ENCODE measurements around the gene SEMA4B. TPM values are rescaled to one million over a fixed set of nuclear protein-coding genes. Genes with fewer than 3 reads are reported as not detected.
A peak's percentile ranks its signal among the peaks of the same experiment; 100 is the strongest.
"Not testable (repeated sequence)": the region's sequence is repeated elsewhere in the genome, so short reads cannot be mapped to it uniquely, and the experiment has no call there.

The SEMA4B gene, protein sequence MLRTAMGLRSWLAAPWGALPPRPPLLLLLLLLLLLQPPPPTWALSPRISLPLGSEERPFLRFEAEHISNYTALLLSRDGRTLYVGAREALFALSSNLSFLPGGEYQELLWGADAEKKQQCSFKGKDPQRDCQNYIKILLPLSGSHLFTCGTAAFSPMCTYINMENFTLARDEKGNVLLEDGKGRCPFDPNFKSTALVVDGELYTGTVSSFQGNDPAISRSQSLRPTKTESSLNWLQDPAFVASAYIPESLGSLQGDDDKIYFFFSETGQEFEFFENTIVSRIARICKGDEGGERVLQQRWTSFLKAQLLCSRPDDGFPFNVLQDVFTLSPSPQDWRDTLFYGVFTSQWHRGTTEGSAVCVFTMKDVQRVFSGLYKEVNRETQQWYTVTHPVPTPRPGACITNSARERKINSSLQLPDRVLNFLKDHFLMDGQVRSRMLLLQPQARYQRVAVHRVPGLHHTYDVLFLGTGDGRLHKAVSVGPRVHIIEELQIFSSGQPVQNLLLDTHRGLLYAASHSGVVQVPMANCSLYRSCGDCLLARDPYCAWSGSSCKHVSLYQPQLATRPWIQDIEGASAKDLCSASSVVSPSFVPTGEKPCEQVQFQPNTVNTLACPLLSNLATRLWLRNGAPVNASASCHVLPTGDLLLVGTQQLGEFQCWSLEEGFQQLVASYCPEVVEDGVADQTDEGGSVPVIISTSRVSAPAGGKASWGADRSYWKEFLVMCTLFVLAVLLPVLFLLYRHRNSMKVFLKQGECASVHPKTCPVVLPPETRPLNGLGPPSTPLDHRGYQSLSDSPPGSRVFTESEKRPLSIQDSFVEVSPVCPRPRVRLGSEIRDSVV
- 1 to 10 TPM; 6.8 to 8.6 TPM for total RNA-seq

DNA sequence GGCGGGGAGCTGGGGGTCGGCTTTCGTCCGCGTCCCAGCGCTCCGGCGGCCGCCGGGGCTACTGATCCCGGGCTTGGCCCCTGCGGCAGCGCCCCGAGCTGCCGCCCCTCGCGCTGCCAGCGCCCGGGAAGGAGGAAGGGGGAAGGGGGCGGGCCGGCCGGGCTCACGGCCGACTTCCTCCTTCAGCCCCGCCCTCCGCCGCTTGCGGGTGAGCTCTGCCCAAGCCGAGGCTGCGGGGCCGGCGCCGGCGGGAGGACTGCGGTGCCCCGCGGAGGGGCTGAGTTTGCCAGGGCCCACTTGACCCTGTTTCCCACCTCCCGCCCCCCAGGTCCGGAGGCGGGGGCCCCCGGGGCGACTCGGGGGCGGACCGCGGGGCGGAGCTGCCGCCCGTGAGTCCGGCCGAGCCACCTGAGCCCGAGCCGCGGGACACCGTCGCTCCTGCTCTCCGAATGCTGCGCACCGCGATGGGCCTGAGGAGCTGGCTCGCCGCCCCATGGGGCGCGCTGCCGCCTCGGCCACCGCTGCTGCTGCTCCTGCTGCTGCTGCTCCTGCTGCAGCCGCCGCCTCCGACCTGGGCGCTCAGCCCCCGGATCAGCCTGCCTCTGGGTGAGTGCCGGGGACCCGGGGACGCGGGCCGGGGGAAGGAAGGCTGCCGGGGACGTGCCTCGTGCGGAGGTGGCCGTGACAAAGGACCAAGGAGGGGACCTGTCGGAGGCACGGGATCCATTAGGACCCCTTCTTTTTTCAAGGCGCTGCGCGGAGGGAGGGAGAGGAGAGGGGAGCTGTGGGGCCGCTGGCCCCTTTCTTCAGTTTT is at the start of gene SEMA4B:
TSS of gene SEMA4B (plus strand) at position 201 of the 814 bp plus-strand sequence. CDS start at position 450, 249 bp downstream.
- intact Hi-C loops (cut with micrococcal nuclease) = loop anchor here (1.0 kb wide), 1 partner anchor 32 kb away; the partner anchor contains the start of gene CIB1
- peaks cover 2% of the 10 kb centered on the region for H3K27me3 Mint-ChIP-seq (ENCODE audit: low read depth)
- no peaks in the 10 kb centered on the region for H3K36me3 Mint-ChIP-seq (ENCODE audit: low read depth)
- H3K9me3 Mint-ChIP-seq = no peaks in the 10 kb centered on the region
- peak; percentile 72 for DNase-seq
- H3K27ac Mint-ChIP-seq = peak within 1 kb of the TSS; percentile 75
- peaks cover 11% of the 10 kb centered on the region for H3K4me1 Mint-ChIP-seq (ENCODE audit: low read depth)
- peak within 1 kb of the TSS; percentile 77 for H3K4me3 Mint-ChIP-seq
- CTCF ChIA-PET = interaction anchor here (0.6 to 1.7 kb wide), 7 partner anchors 10 to 102 kb away, joined by 3 to 6 read pairs (median 4); no protein-coding TSS in a partner anchor

DNA sequence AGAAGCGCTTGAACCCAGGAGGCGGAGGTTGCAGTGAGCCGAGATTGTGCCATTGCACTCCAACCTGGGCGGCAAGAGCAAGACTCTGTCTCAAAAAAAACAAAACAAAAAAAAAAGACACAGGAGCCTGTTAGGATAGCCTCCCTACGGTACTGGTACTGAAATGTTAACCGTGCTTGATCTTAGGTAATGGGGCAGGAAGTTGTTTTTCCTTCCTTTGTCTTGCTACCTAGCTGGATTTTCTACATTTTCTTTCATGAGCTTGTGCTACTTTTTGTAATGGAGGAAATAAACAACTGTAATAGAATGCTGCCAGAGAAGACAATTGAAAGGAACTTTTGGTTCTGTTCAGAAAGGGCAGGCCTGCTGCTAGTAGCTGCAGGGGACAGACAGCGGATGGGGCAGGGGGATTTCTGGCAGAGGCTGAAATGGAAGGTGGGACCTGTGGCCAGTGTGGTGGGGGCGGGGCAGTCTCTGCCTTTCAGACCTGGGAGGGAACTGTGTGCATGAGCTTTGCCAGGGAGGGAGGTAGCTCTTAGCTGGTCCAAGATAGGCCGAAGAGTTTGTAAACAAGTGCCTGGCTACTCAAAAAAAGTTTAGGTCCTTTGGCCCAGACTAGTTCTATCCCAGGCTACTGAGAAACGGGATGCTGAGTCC is 49.0 kb upstream of the SEMA4B start:
- H3K27ac Mint-ChIP-seq = no peak overlapping the region
- H3K36me3 Mint-ChIP-seq (ENCODE audit: low read depth) = no peaks in the 10 kb centered on the region
- CTCF ChIA-PET = interaction anchor here (0.7 to 2.9 kb wide), 8 partner anchors 9 to 277 kb away, joined by 3 to 18 read pairs (median 4); partner anchors contain the start of genes CIB1 and GDPGP1
- no peaks in the 10 kb centered on the region for H3K4me1 Mint-ChIP-seq (ENCODE audit: low read depth)
- no peak for DNase-seq
- intact Hi-C loops (cut with micrococcal nuclease) = no loop called here
- H3K27me3 Mint-ChIP-seq (ENCODE audit: low read depth) = no peaks in the 10 kb centered on the region
- H3K4me3 Mint-ChIP-seq = no peak overlapping the region
- no peaks in the 10 kb centered on the region for H3K9me3 Mint-ChIP-seq

- Mint-ChIP-seq H3K36me3 (ENCODE audit: low read depth) (no peaks in the 10 kb centered on the region), H3K27me3 (ENCODE audit: low read depth) (no peaks in the 10 kb centered on the region), H3K27ac (no peak overlapping the region), H3K9me3 (no peaks in the 10 kb centered on the region), H3K4me3 (no peak overlapping the region), H3K4me1 (ENCODE audit: low read depth) (no peaks in the 10 kb centered on the region)
- intact Hi-C loops (cut with micrococcal nuclease) = no loop called here
- DNase-seq = no peak
- CTCF ChIA-PET = interaction anchor here (1.3 kb wide), 2 partner anchors 66 to 80 kb away, joined by 3 read pairs; partner anchors contain the start of genes CIB1 and GDPGP1
These were observed 47.5 kb upstream of the SEMA4B start for GRCh38 chr15:90153658-90154057.

- no peak overlapping the region for H3K4me3 Mint-ChIP-seq
- H3K27ac Mint-ChIP-seq = no peak overlapping the region
- CTCF ChIA-PET = interaction anchor here (1.3 kb wide), 1 partner anchor 65 kb away, joined by 3 read pairs; no protein-coding TSS in a partner anchor
- H3K4me1 Mint-ChIP-seq (ENCODE audit: low read depth) = no peaks in the 10 kb centered on the region
- H3K27me3 Mint-ChIP-seq (ENCODE audit: low read depth) = no peaks in the 10 kb centered on the region
- H3K36me3 Mint-ChIP-seq (ENCODE audit: low read depth) = no peaks in the 10 kb centered on the region
- intact Hi-C loops (cut with micrococcal nuclease) = no loop called here
- DNase-seq = no peak
- no peaks in the 10 kb centered on the region for H3K9me3 Mint-ChIP-seq
These were observed 46.9 kb upstream of the SEMA4B start for GRCh38 chr15:90154246-90154645.

DNA sequence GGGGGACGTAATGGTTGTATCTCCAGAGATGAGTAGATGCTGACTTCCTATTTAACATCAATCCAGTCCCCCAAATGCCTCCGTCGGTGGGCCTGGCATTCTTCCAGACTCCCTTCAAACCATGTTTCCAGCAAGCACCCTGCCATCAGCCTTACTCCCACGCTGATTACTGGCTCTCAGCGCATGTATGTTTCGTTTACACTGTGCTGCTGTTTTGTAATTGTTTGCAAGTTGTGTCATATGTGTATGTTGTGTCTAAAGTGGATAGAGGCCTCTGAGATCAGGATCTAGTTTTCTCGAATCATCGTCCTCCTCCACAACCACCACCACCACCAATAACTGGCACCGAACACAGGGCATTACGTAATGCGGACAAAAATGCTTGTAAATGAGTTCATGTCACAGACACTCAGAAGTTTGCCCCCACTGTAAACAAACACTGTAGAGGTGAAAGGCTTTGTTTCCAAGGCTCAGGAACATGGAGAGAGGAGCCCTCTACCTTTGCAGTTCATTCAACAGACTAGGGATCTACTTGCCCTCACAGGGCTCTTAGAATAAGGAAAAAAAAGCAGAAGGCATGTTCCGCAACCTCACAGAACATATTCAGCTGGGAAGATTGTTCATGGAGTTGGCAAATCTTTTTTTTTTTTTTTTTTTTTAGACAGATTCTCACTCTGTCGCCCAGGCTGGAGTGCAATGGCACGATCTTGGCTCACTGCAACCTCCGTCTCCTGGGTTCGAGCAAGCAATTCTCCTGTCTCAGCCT is 46.1 kb upstream of the SEMA4B start:
- Mint-ChIP-seq H3K27me3 (ENCODE audit: low read depth) (no peaks in the 10 kb centered on the region), H3K4me3 (no peak overlapping the region), H3K9me3 (no peaks in the 10 kb centered on the region), H3K36me3 (ENCODE audit: low read depth) (no peaks in the 10 kb centered on the region), H3K4me1 (ENCODE audit: low read depth) (no peaks in the 10 kb centered on the region), H3K27ac (no peak overlapping the region)
- DNase-seq = no peak
- intact Hi-C loops (cut with micrococcal nuclease) = no loop called here
- CTCF ChIA-PET = interaction anchor here (0.7 to 1.3 kb wide), 3 partner anchors 23 to 66 kb away, joined by 3 to 6 read pairs (median 3); no protein-coding TSS in a partner anchor

DNA sequence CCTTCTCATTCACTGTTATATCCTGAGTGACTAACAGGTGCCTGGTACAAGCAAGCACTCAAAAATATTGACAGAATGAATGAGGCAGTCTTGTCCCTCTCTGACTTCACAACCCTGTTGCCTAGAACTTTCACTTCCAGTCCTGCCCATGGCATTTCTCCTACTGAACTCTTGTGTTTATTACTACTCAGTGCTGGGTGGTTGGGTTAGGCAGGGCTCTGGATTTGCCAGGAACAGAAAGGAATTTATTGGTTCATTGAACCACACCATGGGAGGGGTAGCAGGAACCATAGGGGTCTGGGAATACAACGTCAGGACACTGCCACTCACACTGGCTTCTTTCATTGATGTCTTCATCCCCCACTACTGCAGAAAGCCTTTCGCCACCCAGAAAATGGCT is 41.9 kb upstream of the SEMA4B start:
- no peak overlapping the region for H3K27ac Mint-ChIP-seq
- no peaks in the 10 kb centered on the region for H3K9me3 Mint-ChIP-seq
- no peaks in the 10 kb centered on the region for H3K36me3 Mint-ChIP-seq (ENCODE audit: low read depth)
- no peaks in the 10 kb centered on the region for H3K27me3 Mint-ChIP-seq (ENCODE audit: low read depth)
- no peak for DNase-seq
- intact Hi-C loops (cut with micrococcal nuclease) = no loop called here
- CTCF ChIA-PET = interaction anchor here (0.6 to 1.9 kb wide), 4 partner anchors 8 to 134 kb away, joined by 3 to 6 read pairs (median 4); no protein-coding TSS in a partner anchor
- H3K4me3 Mint-ChIP-seq = no peak overlapping the region
- no peaks in the 10 kb centered on the region for H3K4me1 Mint-ChIP-seq (ENCODE audit: low read depth)

DNA sequence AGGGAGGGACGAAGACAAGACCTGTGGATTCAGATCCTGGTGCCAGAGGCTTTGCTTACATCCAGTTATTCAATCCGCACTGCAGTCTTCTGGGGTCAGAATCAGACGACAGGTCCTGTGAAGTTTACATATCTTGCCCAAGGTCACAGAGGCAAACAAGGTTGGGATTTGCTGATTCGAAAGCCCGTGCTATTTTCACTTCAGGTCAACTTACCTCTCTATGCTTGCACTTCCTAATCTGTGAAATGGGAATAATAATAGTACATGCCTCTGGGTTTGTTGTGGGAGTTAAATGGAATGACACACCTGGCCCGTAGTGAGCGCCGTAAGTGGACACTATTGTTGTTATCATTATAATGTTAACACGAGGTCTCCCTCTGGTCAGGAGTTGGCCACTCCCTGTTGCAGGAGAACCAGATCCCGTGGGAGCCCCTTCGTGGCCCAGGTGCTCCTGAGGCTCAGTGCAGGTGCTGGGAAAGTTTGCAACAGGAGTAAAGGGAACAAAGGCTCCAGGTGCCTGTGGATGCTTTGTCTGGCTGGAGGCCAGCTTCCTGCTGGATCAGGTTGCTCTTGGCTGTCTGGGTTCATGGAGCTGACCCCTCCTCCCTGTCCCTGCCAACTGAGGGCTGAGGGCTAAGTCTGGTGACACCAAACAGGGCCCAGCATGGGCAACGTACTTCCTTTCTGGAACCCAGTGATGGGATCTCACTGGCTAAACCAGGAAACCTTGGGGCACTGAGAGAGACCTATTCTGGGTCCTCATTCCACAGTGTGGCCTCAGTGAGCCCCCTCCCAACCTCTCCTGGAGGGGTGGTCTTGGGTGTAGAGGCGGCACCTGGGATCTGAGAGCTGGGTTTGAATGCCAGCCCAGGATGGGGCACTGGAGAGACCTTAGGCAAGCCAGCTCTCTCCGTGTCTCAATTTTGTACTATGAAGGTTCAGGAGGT is 40.1 kb upstream of the SEMA4B start:
- Mint-ChIP-seq H3K4me3 (no peak overlapping the region), H3K27me3 (ENCODE audit: low read depth) (no peaks in the 10 kb centered on the region), H3K4me1 (ENCODE audit: low read depth) (peaks cover 8% of the 10 kb centered on the region), H3K27ac (no peak overlapping the region), H3K9me3 (no peaks in the 10 kb centered on the region), H3K36me3 (ENCODE audit: low read depth) (no peaks in the 10 kb centered on the region)
- CTCF ChIA-PET = interaction anchor here (1.0 to 1.9 kb wide), 4 partner anchors 10 to 71 kb away, joined by 3 to 6 read pairs (median 5); no protein-coding TSS in a partner anchor
- DNase-seq = no peak
- intact Hi-C loops (cut with micrococcal nuclease) = no loop called here

DNA sequence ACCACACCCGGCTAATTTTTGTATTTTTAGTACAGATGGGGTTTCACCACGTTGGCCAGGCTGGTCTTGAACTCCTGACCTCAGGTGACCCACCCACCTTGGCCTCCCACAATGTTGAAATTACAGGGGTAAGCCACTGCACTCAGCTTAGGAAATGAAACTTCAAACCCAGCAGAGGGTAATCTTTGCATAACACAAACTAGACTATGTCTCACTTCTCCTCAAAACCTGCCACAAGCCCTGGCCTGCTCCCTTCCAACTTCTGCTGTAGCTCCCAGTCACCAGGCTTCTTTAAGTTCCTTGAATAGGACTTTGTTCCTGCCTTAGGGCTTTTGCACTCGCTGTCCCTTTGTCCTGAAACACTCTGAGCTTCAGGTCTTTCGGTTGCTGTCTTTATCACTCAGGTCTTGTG is 39.2 kb upstream of the SEMA4B start:
- DNase-seq = no peak
- Mint-ChIP-seq H3K4me1 (ENCODE audit: low read depth) (peaks cover 8% of the 10 kb centered on the region), H3K27me3 (ENCODE audit: low read depth) (no peaks in the 10 kb centered on the region), H3K27ac (no peak overlapping the region), H3K36me3 (ENCODE audit: low read depth) (no peaks in the 10 kb centered on the region), H3K9me3 (no peaks in the 10 kb centered on the region), H3K4me3 (no peak overlapping the region)
- intact Hi-C loops (cut with micrococcal nuclease) = no loop called here
- CTCF ChIA-PET = interaction anchor here (0.6 to 1.3 kb wide), 5 partner anchors 11 to 244 kb away, joined by 3 to 6 read pairs (median 4); no protein-coding TSS in a partner anchor

- Mint-ChIP-seq H3K27me3 (ENCODE audit: low read depth) (no peaks in the 10 kb centered on the region), H3K4me3 (no peak overlapping the region), H3K9me3 (no peaks in the 10 kb centered on the region), H3K4me1 (ENCODE audit: low read depth) (peaks cover 8% of the 10 kb centered on the region), H3K36me3 (ENCODE audit: low read depth) (no peaks in the 10 kb centered on the region), H3K27ac (no peak overlapping the region)
- intact Hi-C loops (cut with micrococcal nuclease) = no loop called here
- CTCF ChIA-PET = no interaction called here
- DNase-seq = no peak
These were observed 38.2 kb upstream of the SEMA4B start for GRCh38 chr15:90162956-90163355.

DNA sequence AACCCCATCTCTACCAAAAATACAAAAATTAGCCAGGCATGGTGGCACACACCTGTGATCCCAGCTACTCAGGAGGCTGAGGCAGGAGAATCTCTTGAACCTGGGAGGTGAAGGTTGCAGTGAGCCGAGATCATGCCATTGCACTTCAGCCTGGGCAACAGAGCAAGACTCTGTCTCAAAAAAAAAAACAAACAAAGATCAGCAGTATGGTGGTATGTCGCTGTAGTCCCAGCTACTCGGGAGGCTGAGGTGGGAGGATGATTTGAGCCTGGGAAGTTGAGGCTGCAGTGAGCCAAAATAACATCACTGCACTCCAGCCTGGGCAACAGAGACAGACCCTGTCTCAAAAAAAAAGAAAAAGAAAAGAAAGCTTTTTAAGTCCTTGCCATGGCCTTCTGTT is 36.9 kb upstream of the SEMA4B start:
- H3K4me3 Mint-ChIP-seq; H3K9me3 Mint-ChIP-seq; DNase-seq; intact Hi-C loops (cut with micrococcal nuclease); H3K27ac Mint-ChIP-seq; H3K4me1 Mint-ChIP-seq (ENCODE audit: low read depth); H3K27me3 Mint-ChIP-seq (ENCODE audit: low read depth); H3K36me3 Mint-ChIP-seq (ENCODE audit: low read depth): not testable (repeated sequence)
- CTCF ChIA-PET = interaction anchor here (0.6 to 1.3 kb wide), 2 partner anchors 69 to 109 kb away, joined by 3 to 4 read pairs; no protein-coding TSS in a partner anchor

Data from activated naive CD4-positive, alpha-beta T cell treated with anti-CD3 and anti-CD28 coated beads for 36 hours (primary cell).